Hepatocyte (in vitro differentiated cells): Measurements from ENCODE around the gene HIGD1A. TPM values are rescaled to one million over a fixed set of nuclear protein-coding genes. Genes with fewer than 3 reads are reported as not detected.

Experiments used
- DNase-seq: peaks from one replicate; pipeline ENCODE4 v3.0.0-alpha.2; 2016; ENCODE audit warnings: low spot score
- H2AFZ ChIP-seq: fragments of 200-600 bp; sonication (generic); 2 replicates; pipeline ENCODE4 v1.6.0; 2016; ENCODE audit warnings: antibody characterized with exemption, mild to moderate bottlenecking
- H3K27ac ChIP-seq: fragments of 200-600 bp; sonication (generic); 2 replicates; pipeline ENCODE4 v1.5.1; 2016; ENCODE audit warnings: mild to moderate bottlenecking
- H3K27me3 ChIP-seq: fragments of 200-600 bp; sonication (generic); 2 replicates; pipeline ENCODE4 v1.6.1; 2016
- H3K36me3 ChIP-seq: fragments of 200-600 bp; sonication (generic); replicated peaks from 2 replicates; pipeline ENCODE4 v1.5.1; 2016; ENCODE audit warnings: low read depth; ENCODE audit not compliant: insufficient read depth
- H3K4me1 ChIP-seq: fragments of 200-600 bp; sonication (generic); 2 replicates; pipeline ENCODE4 v1.5.1; 2016; ENCODE audit warnings: mild to moderate bottlenecking, moderate library complexity; ENCODE audit not compliant: insufficient read depth
- H3K4me2 ChIP-seq: fragments of 200-600 bp; sonication (generic); 2 replicates; pipeline ENCODE4 v1.6.0; 2016
- H3K4me3 ChIP-seq: fragments of 200-600 bp; sonication (generic); 2 replicates; pipeline ENCODE4 v1.5.1; 2016; ENCODE audit warnings: mild to moderate bottlenecking
- H3K79me2 ChIP-seq: fragments of 200-600 bp; sonication (generic); 2 replicates; pipeline ENCODE4 v1.6.0; 2017; ENCODE audit warnings: mild to moderate bottlenecking
- H3K9me2 ChIP-seq: fragments of 200-600 bp; sonication (generic); replicated peaks from 2 replicates; pipeline ENCODE4 v1.6.0; 2017; ENCODE audit warnings: mild to moderate bottlenecking; ENCODE audit not compliant: insufficient read depth
- H3K9me3 ChIP-seq: fragments of 200-600 bp; sonication (generic); 2 replicates; pipeline ENCODE4 v1.5.1; 2016; ENCODE audit warnings: low read depth, mild to moderate bottlenecking
- H4K20me1 ChIP-seq: fragments of 200-600 bp; sonication (generic); 2 replicates; pipeline ENCODE4 v1.6.0; 2016; ENCODE audit warnings: mild to moderate bottlenecking; ENCODE audit not compliant: insufficient read depth, poor library complexity, severe bottlenecking
- CTCF ChIP-seq: fragments of 200-600 bp; sonication (generic); IDR thresholded peaks from 2 replicates; pipeline ENCODE4 v1.5.1; 2016; ENCODE audit warnings: antibody characterized with exemption, mild to moderate bottlenecking; ENCODE audit not compliant: poor library complexity
- EZH2 ChIP-seq: fragments of 200-600 bp; sonication (generic); IDR thresholded peaks from 2 replicates; pipeline ENCODE4 v1.6.1; 2016; ENCODE audit warnings: antibody characterized with exemption, mild to moderate bottlenecking, borderline replicate concordance
- EZH2phosphoT487 ChIP-seq: fragments of 200-600 bp; sonication (generic); IDR thresholded peaks from one replicate; pipeline ENCODE4 v1.6.1; 2018; ENCODE audit warnings: antibody characterized with exemption, mild to moderate bottlenecking, low read depth, moderate library complexity; ENCODE audit not compliant: unreplicated experiment, severe bottlenecking
- WGBS: methylation state at CpG from one replicate; pipeline ENCODE4 v1.1.6; 2016; ENCODE audit warnings: low lambda C conversion rate; ENCODE audit errors: missing lambda C conversion rate; 5-methylcytosine and 5-hydroxymethylcytosine counted together
- polyA plus RNA-seq: library from polyadenylated mRNA; unstranded; fragments of >200 nt; fragmentation: Nextera tagmentation; extraction: Ambion mirVana; gene quantifications from 2 replicates; pipeline ENCODE4 v1.2.1, GENCODE V29; 2016
- total RNA-seq: library from RNA; depleted of rRNA; stranded (reverse); fragments of >200 nt; gene quantifications from 2 replicates; pipeline ENCODE4 v1.2.3, GENCODE V29; 2014

Gene HIGD1A
- total and polyA plus RNA-seq, 2 experiments from 2014 or later, result 218 to 252 TPM

GRCh38 chr3:42750834-42751233, 53.5 kb downstream of the HIGD1A start:
- no peak overlapping the region for H3K4me2 ChIP-seq
- H3K4me3 ChIP-seq, result no peak overlapping the region
- peaks cover 20% of the 10 kb centered on the region for H3K4me1 ChIP-seq
- no peaks in the 10 kb centered on the region for H4K20me1 ChIP-seq
- H3K36me3 ChIP-seq, result no peaks in the 10 kb centered on the region
- H3K9me3 ChIP-seq, result no peaks in the 10 kb centered on the region
- H3K27me3 ChIP-seq, result no peaks in the 10 kb centered on the region
- no peak for DNase-seq
- H2AFZ ChIP-seq, result no peak overlapping the region
- H3K27ac ChIP-seq, result no peak overlapping the region
- 95% methylated on average over 7 of the region's 7 CpGs for WGBS
- TF ChIP-seq EZH2 (no peak), CTCF (no peak), EZH2phosphoT487 (no peak)
- H3K9me2 ChIP-seq, result no peaks in the 10 kb centered on the region
- H3K79me2 ChIP-seq, result no peaks in the 10 kb centered on the region

GRCh38 chr3:42749753-42750231, 54.5 kb downstream of the HIGD1A start:
- TF ChIP-seq CTCF (peak; percentile 49), EZH2 (no peak), EZH2phosphoT487 (no peak)
- no peak overlapping the region for H3K4me2 ChIP-seq
- WGBS, result 50% methylated on average over 10 of the region's 10 CpGs
- no peaks in the 10 kb centered on the region for H3K27me3 ChIP-seq
- peak overlapping the region; percentile 22 for H3K27ac ChIP-seq
- no peaks in the 10 kb centered on the region for H4K20me1 ChIP-seq
- H3K4me3 ChIP-seq, result no peak overlapping the region
- H3K9me3 ChIP-seq, result no peaks in the 10 kb centered on the region
- H3K9me2 ChIP-seq, result no peaks in the 10 kb centered on the region
- no peak for DNase-seq
- H3K4me1 ChIP-seq, result peaks cover 23% of the 10 kb centered on the region
- H2AFZ ChIP-seq, result no peak overlapping the region
- H3K36me3 ChIP-seq, result no peaks in the 10 kb centered on the region
- no peaks in the 10 kb centered on the region for H3K79me2 ChIP-seq

GRCh38 chr3:42749025-42749752, 55.1 kb downstream of the HIGD1A start:
- Histone ChIP-seq H3K9me3 (no peaks in the 10 kb centered on the region), H3K27ac (peak overlapping the region; percentile 2), H3K4me2 (no peak overlapping the region), H3K27me3 (no peaks in the 10 kb centered on the region), H2AFZ (no peak overlapping the region), H4K20me1 (no peaks in the 10 kb centered on the region), H3K36me3 (no peaks in the 10 kb centered on the region), H3K4me3 (no peak overlapping the region), H3K9me2 (no peaks in the 10 kb centered on the region), H3K79me2 (no peaks in the 10 kb centered on the region), H3K4me1 (peaks cover 23% of the 10 kb centered on the region)
- 87% methylated on average over 10 of the region's 10 CpGs for WGBS
- TF ChIP-seq EZH2 (no peak), EZH2phosphoT487 (no peak), CTCF (no peak)
- DNase-seq, result no peak
